Subcutaneous adipose tissue (tissue), 4 donors: Measurements from ENCODE around the gene STK25. TPM values are rescaled to one million over a fixed set of nuclear protein-coding genes. Genes with fewer than 3 reads are reported as not detected.

Experiments used
- total RNA-seq, 4 donors: library from RNA; depleted of rRNA; stranded (reverse); fragments of >200 nt; gene quantifications; one replicate each; pipeline ENCODE4 v1.1.0, GENCODE V29; 2016
- TF ChIP-seq, protein P1 (sequence below): fragments of 450-650 bp; IDR thresholded peaks from one replicate; pipeline ENCODE4 v1.5.1; 2016; ENCODE audit warnings: low read depth, mild to moderate bottlenecking, control low read depth, antibody characterized with exemption, moderate library complexity

Gene STK25
- total RNA-seq, 4 donors from 2014 or later, result 85.3 to 230 (median 124) TPM

DNA sequence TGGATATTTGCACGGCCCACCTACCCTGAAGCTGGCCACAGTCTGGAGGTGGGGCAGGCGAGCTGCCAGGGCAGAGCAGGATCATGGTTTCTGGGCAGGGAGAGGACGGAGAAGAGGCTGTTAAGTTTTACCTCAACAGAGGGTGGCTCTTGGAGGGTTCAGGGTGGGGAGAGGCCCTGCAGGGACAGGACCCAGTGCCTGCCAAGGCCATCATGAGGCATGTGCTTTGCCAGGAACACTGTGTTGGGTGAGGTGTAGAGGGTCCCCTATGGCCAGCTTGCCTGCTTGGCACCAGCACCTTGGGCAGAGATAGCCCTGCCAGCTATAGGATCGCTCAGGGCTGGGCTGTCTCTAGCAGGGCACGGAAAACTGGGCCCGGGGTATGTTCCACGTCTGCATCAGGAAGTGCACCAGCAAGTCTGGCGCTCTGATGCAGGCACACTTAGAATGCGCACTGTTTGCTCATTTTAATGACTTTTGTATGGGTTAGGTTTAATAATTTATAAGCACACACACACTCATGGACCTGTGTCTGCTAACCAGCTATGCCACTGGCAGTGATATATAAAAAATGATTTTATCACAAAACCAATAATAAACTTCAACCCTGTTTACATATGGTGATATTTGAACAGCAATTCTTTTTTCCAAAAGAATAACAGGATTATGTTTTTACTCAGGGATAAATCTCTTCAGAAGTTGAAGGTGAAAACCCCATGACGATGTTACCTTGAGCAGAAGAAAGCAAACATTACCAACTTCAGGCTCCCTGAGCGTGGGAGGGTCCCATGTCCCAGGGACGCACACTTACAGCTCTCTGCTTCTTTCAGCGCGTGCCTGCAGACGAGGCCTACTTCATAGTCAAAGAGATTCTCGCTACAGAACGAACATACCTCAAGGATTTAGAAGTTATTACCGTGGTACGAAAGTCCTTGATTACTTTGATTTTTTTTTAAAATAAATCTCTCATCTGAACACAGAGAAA, 46.4 kb downstream of the STK25 start:
- TF ChIP-seq, protein P1, sequence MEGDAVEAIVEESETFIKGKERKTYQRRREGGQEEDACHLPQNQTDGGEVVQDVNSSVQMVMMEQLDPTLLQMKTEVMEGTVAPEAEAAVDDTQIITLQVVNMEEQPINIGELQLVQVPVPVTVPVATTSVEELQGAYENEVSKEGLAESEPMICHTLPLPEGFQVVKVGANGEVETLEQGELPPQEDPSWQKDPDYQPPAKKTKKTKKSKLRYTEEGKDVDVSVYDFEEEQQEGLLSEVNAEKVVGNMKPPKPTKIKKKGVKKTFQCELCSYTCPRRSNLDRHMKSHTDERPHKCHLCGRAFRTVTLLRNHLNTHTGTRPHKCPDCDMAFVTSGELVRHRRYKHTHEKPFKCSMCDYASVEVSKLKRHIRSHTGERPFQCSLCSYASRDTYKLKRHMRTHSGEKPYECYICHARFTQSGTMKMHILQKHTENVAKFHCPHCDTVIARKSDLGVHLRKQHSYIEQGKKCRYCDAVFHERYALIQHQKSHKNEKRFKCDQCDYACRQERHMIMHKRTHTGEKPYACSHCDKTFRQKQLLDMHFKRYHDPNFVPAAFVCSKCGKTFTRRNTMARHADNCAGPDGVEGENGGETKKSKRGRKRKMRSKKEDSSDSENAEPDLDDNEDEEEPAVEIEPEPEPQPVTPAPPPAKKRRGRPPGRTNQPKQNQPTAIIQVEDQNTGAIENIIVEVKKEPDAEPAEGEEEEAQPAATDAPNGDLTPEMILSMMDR, result no peak

DNA sequence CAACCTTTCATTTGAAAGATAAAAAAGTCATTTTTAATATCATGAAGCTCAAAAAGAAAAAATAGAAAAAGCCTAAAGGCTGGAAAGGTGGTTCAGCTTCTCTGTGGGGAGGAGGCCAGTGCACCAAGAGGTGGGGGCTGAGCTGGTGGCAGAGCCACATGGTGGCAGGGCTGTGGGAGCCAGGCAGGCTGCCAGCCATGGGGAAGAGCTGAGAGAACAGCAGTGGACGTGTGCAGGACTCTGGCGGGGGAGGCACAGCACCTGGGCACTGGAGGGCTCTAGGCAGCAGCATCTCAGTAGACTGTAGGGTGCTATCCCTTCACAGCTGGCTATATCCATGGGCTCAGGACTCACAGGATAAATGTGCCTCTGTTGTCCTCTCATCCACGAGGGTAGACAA, 47.8 kb downstream of the STK25 start:
- TF ChIP-seq, protein P1, result no peak

DNA sequence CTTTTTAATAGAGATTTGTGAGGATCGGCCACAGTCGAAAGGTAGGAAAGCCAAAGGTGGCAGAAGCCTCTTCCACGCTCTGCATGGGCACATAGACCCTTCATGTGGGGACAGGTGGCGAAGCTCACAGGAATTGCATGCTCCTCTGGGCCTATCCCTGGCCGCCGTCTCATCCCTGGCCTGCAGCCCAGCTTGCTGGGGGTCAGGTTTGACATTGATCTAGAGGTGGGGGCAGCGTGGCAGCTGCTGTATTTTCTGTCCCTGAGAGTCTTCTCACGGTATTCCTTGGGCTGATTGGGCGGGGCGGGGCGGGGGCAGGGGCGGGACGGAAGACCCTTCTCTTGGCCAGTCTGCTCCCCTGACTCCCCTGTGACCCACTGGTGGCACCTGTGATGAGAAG, 48.9 kb downstream of the STK25 start:
- TF ChIP-seq, protein P1, result no peak

DNA sequence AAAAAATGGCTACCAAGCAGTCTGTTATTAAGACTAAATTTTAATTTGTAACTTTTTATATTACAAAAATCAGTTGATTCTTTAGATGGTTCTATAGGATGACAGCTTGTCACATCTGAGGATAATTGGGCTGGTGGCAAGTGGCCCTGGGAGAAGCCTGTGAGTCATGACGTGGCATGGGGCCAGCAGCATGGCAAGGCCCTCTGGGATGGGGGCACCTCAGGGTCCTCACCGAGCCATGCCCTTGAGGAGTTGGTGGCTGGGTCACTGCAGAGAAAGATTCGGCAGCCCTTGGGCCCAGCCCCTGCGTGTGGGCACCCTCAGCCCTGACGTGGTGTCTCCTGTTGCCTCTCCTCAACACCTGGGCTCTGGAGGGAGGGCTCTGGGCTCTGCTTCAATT, 49.7 kb downstream of the STK25 start:
- TF ChIP-seq, protein P1, result no peak

DNA sequence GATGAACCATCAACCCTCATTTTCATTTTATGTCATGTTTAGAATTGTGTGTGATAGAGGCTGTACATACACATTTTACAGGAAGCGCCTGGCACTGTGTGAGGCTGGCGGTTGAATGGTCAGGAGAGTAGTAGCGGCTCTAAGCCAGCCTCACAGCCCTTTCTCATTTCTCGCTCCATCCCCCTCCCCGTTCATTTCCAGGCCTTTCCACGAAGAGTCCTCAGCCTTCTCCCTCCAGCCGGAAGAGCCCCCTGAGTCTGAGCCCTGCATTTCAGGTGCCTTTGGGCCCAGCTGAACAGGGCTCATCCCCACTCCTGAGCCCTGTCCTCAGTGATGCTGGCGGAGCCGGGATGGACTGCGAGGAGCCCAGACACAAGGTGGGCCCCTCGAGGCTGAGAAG, 51.8 kb downstream of the STK25 start:
- TF ChIP-seq, protein P1, result no peak

DNA sequence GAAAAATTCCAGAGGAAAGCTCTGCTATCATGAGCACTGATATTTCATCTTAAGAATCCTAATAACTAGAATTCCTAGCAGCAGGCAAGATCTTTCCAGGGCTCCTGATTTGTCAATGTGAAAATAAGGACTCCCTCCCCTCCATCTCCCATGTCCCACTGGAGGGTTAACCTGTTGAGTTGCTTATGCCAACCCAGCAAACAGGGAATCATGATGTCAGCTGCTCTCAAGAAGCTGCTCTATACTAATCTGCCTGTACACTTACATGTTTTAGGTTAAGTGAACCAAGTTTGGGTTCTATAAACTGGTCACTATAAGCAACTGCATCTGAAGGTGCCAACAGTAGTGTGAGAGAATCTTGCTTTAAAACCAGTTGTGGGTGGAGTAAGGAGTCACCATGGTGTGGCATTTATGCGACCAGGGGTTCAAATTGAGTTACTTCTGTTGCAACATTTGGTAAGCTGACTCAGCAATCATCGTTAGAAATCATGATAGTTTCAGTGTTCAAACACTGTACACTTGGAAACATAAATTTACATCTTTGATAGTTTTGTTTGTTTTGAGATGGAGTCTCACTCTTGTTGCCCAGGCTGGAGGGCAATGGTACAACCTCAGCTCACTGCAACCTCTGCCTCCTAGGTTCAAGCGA, 53.4 kb downstream of the STK25 start:
- TF ChIP-seq, protein P1, result no peak

DNA sequence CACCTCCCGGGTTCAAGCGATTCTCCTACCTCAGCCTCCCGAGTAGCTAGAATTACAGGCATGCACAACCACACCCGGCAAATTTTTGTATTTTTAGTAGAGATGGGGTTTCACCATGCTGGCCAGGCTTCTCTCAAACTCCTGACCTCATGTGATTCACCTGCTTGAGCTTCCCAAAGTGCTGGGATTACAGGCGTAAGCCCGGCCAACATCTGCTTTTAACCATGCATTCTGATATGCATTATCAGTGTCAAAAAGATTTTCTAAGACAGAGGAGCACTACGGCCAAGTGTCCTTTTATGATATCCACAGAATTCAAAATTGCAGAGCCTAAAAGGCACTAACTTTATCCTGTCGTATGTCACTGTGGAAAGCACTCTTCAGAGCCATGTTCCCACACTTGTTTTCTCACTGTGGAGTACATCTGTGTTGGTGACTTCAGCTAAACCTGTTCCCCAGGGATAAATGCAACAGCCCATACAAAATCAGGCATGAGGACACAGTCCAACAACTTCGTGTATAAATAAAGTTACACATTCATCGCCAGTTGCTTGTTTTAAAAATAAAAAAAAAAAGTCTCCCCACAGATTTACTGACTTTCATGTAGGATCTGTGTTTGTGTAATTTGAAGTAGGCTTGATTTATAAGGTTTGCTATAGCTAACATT, 56.4 kb downstream of the STK25 start:
- TF ChIP-seq, protein P1, result no peak
